SKM-1 (cell line): ENCODE measurements around the gene CRB1.

Experiments used
- DNase-seq: peaks from one replicate; lab custom pipeline; 2025; ENCODE audit not compliant: unreplicated experiment; lab: John Stamatoyannopoulos, UW

The CRB1 gene

GRCh38 chr1:197303463-197303862 is 35.4 kb downstream of the CRB1 start:
- no peak for DNase-seq

- no peak for DNase-seq
These were observed 36.7 kb downstream of the CRB1 start for GRCh38 chr1:197304638-197305200.

DNA sequence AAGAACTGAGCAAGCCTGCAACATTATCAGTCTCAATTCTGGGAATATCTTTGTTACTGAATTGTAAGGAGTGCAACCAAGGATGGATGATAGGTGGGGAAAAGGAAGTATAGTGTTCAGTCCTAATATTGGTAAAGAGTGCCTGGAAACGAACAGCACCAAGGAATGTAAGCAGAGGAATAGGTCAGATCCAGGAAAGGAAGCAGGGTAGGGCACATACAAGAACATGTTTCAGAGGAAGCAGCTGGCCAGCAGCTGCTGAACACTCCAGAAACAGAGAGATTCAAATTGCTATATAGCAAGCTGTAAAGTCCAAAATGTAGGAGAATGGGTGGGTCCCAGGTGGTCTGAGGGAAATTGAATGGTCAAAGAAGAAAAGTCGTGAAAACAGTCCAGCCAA is 37.9 kb downstream of the CRB1 start:
- DNase-seq: no peak

GRCh38 chr1:197306381-197307062 is 38.5 kb downstream of the CRB1 start:
- DNase-seq: no peak

DNA sequence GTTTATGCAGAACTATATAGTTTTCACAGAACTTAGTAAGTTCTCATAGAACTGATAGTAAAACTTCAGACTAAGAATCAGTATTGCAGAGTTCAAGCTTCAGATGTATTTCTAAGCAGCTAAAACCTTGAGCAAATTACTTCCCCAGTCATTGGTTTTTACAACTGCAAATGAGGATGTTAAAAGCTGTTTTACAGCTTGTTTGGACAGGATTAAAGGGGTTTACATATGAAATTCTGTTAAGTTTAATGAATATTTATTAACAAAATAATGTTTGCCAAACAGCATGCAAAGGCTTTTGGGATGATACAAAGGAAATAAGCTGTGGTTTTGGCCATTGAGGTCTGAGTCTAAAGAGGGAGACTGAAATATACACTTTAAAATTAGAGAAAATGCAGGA is 39.1 kb downstream of the CRB1 start:
- DNase-seq: no peak

- no peak for DNase-seq
These were observed 39.5 kb downstream of the CRB1 start for GRCh38 chr1:197307551-197307950.

- no peak for DNase-seq
These were observed 43.0 kb downstream of the CRB1 start for GRCh38 chr1:197311081-197311480.

DNA sequence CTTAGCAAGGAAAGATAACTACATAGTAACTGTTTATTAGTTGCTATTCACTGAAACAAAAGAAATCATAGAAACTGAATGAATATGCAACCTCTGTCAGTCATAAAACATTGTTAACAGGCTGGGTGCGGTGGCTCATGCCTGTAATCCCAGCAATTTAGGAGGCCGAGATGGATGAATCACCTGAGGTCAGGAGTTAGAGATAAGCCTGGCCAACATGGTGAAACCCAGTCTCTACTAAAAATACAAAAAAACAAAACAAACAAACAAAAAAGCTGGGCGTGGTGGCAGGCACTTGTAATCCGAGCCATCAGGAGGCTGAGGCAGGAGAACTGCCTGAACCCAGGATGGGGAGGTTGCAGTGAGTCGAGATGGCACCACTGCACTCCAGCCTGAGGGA is 44.1 kb downstream of the CRB1 start:
- no peak for DNase-seq

DNA sequence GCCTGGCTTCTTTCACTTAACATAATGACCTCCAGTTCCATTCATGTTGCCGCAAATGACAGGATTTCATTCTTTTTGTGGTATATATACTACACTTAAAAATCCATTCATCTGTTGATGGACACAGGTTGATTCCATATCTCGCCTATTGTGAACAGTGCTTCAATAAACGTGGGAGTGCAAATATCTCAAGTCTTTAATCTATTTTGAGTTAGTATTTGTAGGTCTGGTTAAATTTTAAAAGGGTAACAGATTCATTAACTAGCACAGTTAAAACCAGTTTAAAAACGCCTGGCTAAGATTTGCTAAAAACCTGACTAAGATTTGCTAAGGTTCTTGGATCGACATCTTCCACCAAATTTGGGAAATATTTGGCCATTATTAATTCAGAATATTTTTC is 45.7 kb downstream of the CRB1 start:
- no peak for DNase-seq

DNA sequence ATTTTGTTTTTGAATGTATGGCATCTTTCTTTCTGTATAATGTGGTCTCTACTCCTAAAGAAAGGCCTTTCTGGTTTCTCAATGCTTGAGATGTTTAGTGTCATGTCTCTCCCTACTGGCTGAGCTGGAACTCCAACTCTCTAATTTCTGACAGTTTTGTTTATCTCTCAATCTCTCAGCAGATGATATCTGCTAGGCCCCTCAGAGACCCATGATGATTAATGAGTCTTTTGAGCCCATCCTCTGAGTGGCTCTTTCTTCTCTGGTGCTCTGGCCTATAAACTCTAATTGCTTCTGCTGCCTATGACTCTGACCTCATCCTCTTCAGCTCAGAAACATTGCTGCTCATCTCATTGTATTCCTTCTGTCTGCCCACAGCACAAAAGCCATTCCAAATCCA is 46.6 kb downstream of the CRB1 start:
- DNase-seq: no peak

GRCh38 chr1:197319631-197320030 is 51.6 kb downstream of the CRB1 start:
- DNase-seq: no peak

DNA sequence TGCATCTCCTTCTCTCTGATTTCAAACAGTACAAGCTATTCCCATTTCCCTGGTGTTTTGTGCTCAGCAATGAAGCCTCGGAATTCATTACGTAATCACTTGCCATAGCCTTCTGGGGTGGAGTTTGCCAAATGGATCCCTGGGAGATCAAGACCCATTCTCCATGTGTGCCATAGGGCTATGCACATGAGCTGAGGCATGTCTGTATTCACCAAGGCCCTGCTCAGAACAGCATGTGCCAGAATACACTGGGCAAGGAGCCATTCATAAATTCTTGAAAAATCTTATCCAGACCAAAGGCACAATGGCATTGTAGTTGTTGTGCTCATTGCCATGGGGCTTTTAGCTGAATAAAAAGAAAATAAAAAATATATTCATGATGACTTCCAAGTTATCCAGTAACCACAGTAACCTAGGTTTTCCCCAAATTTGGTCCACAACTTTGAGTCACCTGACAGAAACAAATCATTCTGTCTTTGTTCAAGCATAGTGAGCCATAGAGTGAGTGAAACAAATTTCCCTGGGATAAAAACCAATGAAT is 53.0 kb downstream of the CRB1 start:
- DNase-seq: no peak

DNA sequence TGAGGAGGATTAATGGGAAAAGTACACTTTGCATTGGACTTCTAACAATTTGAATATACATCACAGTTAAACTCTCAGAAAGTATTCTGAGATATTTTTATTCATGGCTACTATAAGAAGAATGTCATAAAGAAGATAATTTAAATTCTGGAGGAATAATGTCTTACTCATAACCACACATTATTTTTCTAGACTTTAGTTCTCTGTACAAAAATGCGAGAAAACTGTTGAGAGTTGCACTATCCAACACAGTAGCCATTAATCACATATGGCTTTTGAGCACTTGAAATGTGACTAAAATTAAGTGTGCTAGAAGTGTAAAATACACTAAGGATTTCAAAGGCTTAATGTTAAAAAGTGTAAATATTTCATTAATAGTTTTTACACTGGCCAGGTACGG is 53.8 kb downstream of the CRB1 start:
- DNase-seq: no peak

DNA sequence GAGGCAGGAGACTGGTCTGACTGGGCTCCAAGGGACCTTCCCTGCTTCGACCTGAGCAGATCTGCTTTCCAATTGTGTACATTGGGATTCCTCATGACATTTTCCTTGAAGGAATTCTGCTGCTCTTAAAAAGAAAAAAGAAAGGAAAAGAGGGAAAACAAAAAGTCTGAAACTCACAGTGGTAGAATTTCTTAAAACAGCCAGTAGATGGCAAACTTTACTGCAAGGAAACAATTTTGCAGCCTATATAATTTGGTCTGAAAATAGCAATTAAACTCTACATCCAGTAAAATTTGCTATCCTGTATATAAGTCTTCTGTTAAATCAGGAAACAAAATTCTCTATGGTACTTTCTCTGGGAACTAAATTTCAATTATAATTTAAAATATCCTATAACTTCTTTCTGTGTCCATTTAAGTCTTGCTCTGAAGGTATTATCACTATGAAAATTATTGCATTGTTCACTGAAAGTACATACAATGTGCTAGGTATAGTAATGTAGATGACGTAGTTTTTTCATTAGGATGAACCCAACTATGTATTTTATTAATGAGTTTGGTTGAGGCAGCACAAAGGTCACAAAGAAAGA is 59.8 kb downstream of the CRB1 start:
- DNase-seq: no peak

DNA sequence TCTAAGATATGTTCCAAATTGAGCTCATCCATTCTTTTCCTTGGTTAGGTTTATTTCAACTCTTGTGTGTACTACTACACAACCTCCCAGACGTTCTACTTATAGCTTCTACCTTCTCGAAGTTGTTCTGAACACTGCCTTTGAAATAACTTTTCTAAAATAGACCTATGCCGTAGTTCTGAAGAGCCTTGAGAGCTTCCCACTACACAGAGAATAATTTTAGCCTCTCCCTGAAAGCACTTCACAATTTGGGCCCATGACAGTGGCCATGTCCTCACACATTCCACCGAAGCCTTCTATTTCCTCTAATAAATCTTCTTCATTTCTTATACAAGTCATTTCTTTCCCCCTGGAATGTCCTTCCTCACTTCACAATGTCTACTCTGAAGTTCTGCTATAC is 62.2 kb downstream of the CRB1 start:
- DNase-seq: no peak

DNA sequence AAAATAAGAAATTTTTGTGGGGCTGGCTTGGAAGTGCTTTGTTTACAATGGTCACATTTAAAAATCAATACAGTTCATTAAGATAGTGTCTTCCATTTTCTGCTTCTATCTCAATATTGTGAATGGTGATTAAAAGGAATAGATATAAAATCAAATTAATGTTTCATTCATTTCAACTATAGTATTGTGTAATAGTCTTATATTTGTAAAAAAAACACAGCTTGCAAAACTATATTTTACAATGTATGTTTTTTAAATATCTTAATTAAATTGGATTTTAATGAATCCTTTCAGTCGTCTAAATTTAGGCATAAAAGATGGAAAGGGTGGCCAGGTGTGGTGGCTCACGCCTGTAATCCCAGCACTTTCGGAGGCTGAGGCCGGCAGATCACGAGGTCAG is 63.5 kb downstream of the CRB1 start:
- no peak for DNase-seq

DNA sequence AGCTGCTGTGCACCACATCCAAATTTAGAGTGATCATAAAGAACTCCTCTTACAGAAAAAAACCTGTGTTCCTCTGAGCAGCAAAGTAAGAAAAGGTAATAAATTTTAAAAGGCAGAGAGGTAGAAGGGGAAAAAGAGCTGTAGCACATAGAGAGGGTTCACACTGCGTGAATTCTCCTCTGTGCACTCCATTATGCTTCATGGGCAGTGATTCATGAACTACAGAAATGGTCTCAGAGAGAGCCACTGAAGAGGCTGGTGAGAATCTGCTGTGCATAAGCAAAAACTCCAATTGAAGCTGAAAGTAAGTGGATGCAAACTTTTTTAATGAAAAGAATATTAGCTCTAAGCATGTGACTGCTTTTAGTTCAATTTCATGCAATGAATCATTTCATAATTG is 65.0 kb downstream of the CRB1 start:
- DNase-seq: no peak

DNA sequence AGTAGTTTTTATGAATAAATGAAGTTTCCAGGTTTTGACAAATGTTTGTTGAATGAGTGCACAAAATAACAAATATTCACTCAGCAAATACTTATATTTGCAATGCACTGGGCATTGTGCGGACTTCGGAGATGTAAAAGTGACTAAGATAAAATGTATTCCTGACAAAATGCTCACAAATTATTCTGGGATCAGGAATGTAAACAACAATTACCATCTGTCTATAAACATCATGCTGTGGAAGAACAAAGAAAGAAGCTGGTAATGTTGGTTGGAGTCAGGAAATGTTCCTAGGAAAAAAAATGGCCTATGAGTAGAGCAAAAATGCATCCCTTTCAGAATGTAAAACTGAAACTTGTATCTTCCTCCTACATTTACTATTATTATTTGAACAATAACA is 68.5 kb downstream of the CRB1 start:
- DNase-seq: no peak

- DNase-seq: no peak
These were observed 71.3 kb downstream of the CRB1 start for GRCh38 chr1:197339106-197340060.

DNA sequence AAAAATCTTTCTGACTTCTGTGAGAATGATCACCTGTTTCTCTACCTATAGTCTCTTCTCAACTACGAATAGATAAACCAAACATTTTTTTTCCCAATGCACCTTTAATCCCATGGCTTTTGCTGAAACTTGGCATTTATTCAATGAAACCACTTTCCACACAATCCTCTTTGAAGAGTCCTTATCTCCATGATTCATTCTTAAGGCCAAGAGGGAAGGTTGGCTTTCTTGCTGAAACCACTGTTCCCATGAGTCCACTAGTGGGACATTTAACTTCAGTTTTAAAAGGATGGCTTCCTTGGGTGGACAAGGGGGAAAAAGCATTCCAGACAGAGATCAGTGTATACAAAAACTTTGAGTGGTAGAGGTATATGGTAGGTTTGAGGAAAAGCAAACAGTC is 73.6 kb downstream of the CRB1 start:
- no peak for DNase-seq

DNA sequence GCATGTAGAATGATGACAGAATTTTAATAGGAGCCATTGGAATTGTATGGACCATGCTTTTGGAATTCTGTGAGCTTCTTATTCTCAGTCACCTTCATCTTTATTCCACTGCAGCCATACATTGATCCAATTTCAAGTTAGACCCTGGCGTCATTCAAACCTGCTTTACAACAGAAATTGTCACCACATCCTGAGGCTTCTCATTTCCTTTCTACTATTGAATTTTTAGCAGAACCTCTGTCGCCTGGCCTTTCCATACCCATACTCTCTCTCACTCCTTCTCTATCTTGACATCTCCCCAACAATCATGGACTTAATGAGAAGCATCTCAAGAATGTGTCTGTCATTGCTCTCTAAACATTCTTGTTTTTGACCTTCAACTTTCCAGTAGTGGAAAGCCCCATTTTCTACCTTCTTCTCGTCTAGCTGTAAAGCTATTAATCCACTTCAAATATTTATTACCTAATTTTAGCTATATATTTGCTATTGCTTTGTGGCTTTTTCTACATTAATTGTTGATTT is 74.1 kb downstream of the CRB1 start:
- no peak for DNase-seq
